Natural killer cell (primary cell): Measurements from ENCODE around the gene UFD1. TPM values are rescaled to one million over a fixed set of nuclear protein-coding genes. Genes with fewer than 3 reads are reported as not detected.

Experiments used
- ATAC-seq, 3 donors: fragments of 150-1000 bp in 2 of 3; fragments of 200-7000 bp in 1 of 3; cut with Tn5 transposase; 1 replicate in 1 of 3; 2 replicates in 2 of 3; pipeline ENCODE4 v1.10.0; 2021; ENCODE audit warnings: mild to moderate bottlenecking in 2 of 3, moderate library complexity in 2 of 3
- DNase-seq, 2 donors: peaks; one replicate each; pipeline versions ENCODE4 v3.0.0 to v3.0.0-alpha.2; 2013 to 2021; ENCODE audit warnings: mixed read lengths in 1 of 2
- H3K27ac ChIP-seq: one replicate; pipeline ENCODE4 v1.5.1; 2013; ENCODE audit warnings: mild to moderate bottlenecking, low read length
- H3K27me3 ChIP-seq: one replicate; pipeline ENCODE4 v1.6.1; 2013; ENCODE audit warnings: low read length; ENCODE audit not compliant: control insufficient read depth, insufficient read depth
- H3K36me3 ChIP-seq: one replicate; pipeline ENCODE4 v1.6.1; 2013; ENCODE audit warnings: low read length; ENCODE audit not compliant: control insufficient read depth, insufficient read depth
- H3K4me1 ChIP-seq: one replicate; pipeline ENCODE4 v1.6.1; 2013; ENCODE audit warnings: low read length; ENCODE audit not compliant: control insufficient read depth, insufficient read depth
- H3K4me3 ChIP-seq: one replicate; pipeline ENCODE4 v1.5.1; 2013; ENCODE audit warnings: low read length
- H3K9me3 ChIP-seq: one replicate; pipeline ENCODE4 v1.6.1; 2013; ENCODE audit warnings: low read length; ENCODE audit not compliant: control insufficient read depth, insufficient read depth
- H3K27ac Mint-ChIP-seq, 2 donors: one replicate each; pipeline ENCODE4 v1.8.0; 2022; ENCODE audit warnings: mild to moderate bottlenecking in 2 of 2, mixed read lengths in 2 of 2, moderate library complexity in 1 of 2
- H3K27me3 Mint-ChIP-seq, 2 donors: one replicate each; pipeline ENCODE4 v1.8.0; 2022; ENCODE audit warnings: low read depth in 2 of 2, mixed read lengths in 2 of 2
- H3K36me3 Mint-ChIP-seq: one replicate; pipeline ENCODE4 v1.8.0; 2022; ENCODE audit warnings: mixed read lengths
- H3K4me1 Mint-ChIP-seq, 2 donors: one replicate each; pipeline ENCODE4 v1.8.0; 2022; ENCODE audit warnings: mixed read lengths in 2 of 2
- H3K4me3 Mint-ChIP-seq: one replicate; pipeline ENCODE4 v1.8.0; 2022; ENCODE audit warnings: mild to moderate bottlenecking, moderate library complexity, mixed read lengths
- H3K9me3 Mint-ChIP-seq, 2 donors: one replicate each; pipeline ENCODE4 v1.8.0; 2022; ENCODE audit warnings: mixed read lengths in 2 of 2
- WGBS: methylation state at CpG from one replicate; pipeline ENCODE4 v1.1.7; 2013; ENCODE audit warnings: missing lambda C conversion rate; ENCODE audit not compliant: insufficient coverage; 5-methylcytosine and 5-hydroxymethylcytosine counted together
- intact Hi-C: fragments of 100-400 bp; cut with micrococcal nuclease; formaldehyde crosslinking; loops from one replicate; pipeline ENCODE4 v1.14.2; 2022
- total RNA-seq, 4 donors: library from RNA; stranded (reverse); fragments of 120-200 nt in 1 of 4; gene quantifications; one replicate each; pipeline versions ENCODE4 v1.2.3 to v1.2.4, GENCODE V29; 2013 to 2022
- TF ChIP-seq, protein P1 (sequence below): fragments of 200-600 bp; IDR thresholded peaks from one replicate; pipeline ENCODE4 v1.8.0; 2022; ENCODE audit warnings: antibody characterized with exemption

UFD1 gene
- total RNA-seq, 3 donors from 2014 or later (not counting 1 experiment from before 2014, with no cell fraction given), result 73.8 to 101 (median 77.8) TPM

DNA sequence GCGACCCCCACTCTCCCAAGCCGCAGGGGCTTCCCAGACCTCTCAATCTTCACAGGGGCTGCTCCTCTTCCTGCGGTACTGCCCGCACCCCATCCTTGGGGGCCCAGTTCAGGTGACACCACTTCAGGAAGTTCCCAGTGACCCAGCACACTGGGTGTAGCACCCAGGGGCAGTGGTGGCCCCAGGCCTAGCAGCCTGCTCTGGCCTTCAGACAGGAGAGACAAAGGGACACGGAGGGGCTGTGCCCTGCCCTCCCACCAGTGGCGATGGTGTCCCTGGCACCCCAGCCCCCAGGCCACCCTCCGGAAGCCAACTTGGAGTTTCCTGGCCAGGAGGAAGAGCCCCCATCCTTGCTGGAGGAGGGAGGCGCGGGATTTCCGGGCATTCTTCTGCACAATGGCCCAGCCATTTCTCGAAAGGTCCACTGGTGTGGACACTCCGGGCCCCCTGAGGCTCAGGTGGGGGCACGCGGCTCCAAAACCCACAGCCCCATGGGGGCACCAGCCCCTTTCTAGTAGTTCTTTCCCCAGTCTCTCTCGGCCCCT, 46.2 kb upstream of the UFD1 start:
- no peak overlapping the region for H3K27ac Mint-ChIP-seq
- ATAC-seq, result no peak
- intact Hi-C loops, result no loop called here

DNA sequence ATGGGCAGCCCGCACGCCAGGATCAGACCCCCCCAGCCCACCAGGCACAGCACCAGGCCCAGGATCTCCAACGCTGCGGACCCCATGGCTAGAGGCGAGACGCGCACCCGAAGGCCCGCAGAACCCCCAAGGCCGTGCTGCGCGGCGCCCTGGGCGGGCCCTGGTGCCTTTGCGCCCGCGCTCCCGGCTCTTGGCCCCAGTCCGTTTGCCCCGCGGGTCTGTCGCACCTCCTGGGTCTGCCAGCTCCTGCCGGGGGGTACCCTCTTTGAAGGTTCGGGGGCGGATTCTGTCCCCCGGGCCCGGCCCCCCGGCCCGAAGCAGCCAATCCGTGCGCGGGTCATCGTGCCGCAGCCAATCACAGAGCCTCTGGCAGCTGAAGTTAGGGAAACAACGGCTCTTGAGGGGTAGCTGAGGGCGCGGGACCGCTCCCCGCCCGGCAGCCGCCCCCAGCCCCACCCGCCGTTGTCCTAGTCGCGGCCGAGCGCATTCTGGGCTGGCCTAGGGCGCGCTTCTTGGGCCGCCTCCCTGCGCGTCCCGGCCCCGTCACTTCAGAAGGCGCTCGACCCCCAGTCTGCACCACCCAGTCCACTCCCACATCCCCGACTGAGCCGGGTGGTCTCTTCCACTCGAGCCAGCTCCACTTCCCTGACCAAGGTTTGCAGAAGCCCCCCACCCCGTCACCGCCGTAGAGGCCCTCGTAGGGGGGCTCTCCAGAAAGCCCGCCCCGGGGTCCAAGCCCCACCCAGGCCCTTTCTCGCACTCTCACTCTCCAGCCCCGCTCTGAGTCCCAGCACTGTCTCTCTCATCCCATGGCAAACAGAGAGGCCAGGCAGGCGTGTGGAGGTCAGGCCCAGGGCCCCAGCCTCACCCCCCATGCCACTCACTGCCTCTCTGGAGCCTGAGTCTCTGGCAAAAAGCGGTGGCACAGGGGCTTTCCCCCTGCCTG, 45.5 kb upstream of the UFD1 start, which contains the start of gene CLDN5:
Gene CLDN5 (minus strand): TSS at position 241 of the 946 bp plus-strand sequence. CDS start 155 bp downstream, at position 86.
- DNase-seq, result no peak
- H3K27ac ChIP-seq, result no peak within 1 kb of the TSS
- H3K27me3 ChIP-seq, result peaks cover 11% of the 10 kb centered on the region
- no peaks in the 10 kb centered on the region for H3K36me3 ChIP-seq
- Mint-ChIP-seq H3K9me3 (no peaks in the 10 kb centered on the region), H3K4me3 (no peak within 1 kb of the TSS), H3K27me3 (peaks cover 0 to 20% of the 10 kb centered on the region in 2 donors), H3K27ac (no peak within 1 kb of the TSS), H3K4me1 (peaks cover 0 to 9% of the 10 kb centered on the region in 2 donors), H3K36me3 (no peaks in the 10 kb centered on the region)
- intact Hi-C loops, result no loop called here
- H3K9me3 ChIP-seq, result no peaks in the 10 kb centered on the region
- 10% methylated on average over 69 of the region's 69 CpGs for WGBS
- H3K4me3 ChIP-seq, result no peak within 1 kb of the TSS
- ATAC-seq, result no peak
- peaks cover 5% of the 10 kb centered on the region for H3K4me1 ChIP-seq
- TF ChIP-seq, protein P1, sequence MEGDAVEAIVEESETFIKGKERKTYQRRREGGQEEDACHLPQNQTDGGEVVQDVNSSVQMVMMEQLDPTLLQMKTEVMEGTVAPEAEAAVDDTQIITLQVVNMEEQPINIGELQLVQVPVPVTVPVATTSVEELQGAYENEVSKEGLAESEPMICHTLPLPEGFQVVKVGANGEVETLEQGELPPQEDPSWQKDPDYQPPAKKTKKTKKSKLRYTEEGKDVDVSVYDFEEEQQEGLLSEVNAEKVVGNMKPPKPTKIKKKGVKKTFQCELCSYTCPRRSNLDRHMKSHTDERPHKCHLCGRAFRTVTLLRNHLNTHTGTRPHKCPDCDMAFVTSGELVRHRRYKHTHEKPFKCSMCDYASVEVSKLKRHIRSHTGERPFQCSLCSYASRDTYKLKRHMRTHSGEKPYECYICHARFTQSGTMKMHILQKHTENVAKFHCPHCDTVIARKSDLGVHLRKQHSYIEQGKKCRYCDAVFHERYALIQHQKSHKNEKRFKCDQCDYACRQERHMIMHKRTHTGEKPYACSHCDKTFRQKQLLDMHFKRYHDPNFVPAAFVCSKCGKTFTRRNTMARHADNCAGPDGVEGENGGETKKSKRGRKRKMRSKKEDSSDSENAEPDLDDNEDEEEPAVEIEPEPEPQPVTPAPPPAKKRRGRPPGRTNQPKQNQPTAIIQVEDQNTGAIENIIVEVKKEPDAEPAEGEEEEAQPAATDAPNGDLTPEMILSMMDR, result no peak

More for the DNA sequence above, 46.2 kb upstream of the UFD1 start:
- Histone ChIP-seq H3K4me3 (no peak overlapping the region), H3K4me1 (peaks cover 5% of the 10 kb centered on the region), H3K27ac (no peak overlapping the region), H3K27me3 (peaks cover 11% of the 10 kb centered on the region), H3K36me3 (no peaks in the 10 kb centered on the region), H3K9me3 (no peaks in the 10 kb centered on the region)
- Mint-ChIP-seq H3K4me3 (no peak overlapping the region), H3K9me3 (no peaks in the 10 kb centered on the region), H3K27me3 (peaks cover 0 to 20% of the 10 kb centered on the region in 2 donors), H3K36me3 (no peaks in the 10 kb centered on the region), H3K4me1 (peaks cover 0 to 9% of the 10 kb centered on the region in 2 donors)
- 81% methylated on average over 15 of the region's 15 CpGs for WGBS
- TF ChIP-seq, protein P1, result no peak
- no peak for DNase-seq

DNA sequence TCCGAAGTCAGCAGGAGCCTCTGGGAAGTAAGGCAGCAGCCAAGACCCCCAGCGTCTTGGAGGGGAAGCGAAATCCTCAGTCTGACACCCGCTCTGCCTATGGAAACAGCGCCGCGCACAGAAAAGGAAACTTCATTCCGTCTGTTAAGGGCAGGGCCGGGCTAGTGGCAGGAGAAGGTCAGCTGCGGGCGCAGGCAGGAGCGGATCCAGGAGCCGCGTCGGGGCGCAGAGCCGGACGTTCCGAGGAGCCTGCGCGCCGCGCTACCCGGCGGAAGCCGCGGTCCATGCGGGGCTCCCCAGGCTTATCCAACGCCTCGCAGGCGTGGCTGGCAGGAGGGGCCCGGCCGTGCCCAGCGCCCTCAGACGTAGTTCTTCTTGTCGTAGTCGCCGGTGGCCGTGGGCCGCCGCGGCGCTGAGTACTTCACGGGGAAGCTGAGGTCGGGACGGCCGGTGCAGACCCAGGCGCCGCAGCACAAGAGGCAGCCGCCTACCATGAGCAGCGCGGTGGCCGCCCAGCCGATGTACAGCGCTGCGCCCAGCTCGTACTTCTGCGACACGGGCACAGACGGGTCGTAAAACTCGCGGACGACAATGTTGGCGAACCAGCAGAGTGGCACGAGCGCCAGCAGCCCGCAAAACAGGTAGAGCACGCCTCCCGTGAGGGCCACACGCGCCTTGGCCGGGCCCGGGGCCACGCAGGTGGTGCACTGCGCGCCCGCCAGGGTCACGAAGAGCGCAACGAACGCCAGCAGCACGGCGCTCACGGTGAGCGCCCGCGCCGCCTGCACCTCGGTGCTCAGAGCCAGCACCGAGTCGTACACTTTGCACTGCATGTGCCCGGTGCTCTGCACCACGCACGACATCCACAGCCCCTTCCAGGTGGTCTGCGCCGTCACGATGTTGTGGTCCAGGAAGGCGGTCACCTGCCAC, 44.5 kb upstream of the UFD1 start:
- Mint-ChIP-seq H3K4me3 (no peak overlapping the region), H3K27ac (no peak overlapping the region), H3K27me3 (peaks cover 0 to 20% of the 10 kb centered on the region in 2 donors), H3K9me3 (no peaks in the 10 kb centered on the region), H3K36me3 (no peaks in the 10 kb centered on the region), H3K4me1 (peaks cover 0 to 9% of the 10 kb centered on the region in 2 donors)
- Histone ChIP-seq H3K27me3 (peaks cover 11% of the 10 kb centered on the region), H3K4me1 (peaks cover 5% of the 10 kb centered on the region), H3K4me3 (no peak overlapping the region), H3K27ac (no peak overlapping the region), H3K36me3 (no peaks in the 10 kb centered on the region), H3K9me3 (no peaks in the 10 kb centered on the region)
- ATAC-seq (peak in 1 of 3 donors; percentile 34), DNase-seq (peak in 1 of 2 donors; percentile 33)
- TF ChIP-seq, protein P1, result no peak
- intact Hi-C loops, result no loop called here
- 2% methylated on average over 99 of the region's 99 CpGs for WGBS
